B cell (primary cell): ENCODE measurements around the gene MUC6. TPM values are rescaled to one million over a fixed set of nuclear protein-coding genes. Genes with fewer than 3 reads are reported as not detected.

Experiments used
- ATAC-seq: fragments of 200-7000 bp; cut with Tn5 transposase; one replicate; pipeline ENCODE4 v1.10.0; 2021; ENCODE audit warnings: low read depth, mild to moderate bottlenecking, moderate number of reproducible peaks, moderate library complexity
- CTCF ChIA-PET: fragments of 350-600 bp; sonication (Branson Sonifier 250); formaldehyde crosslinking; loops from one replicate; lab custom pipeline; 2021; ENCODE audit warnings: antibody characterized with exemption, inconsistent platforms; lab: Charles Lee
- POLR2A ChIA-PET: fragments of 350-600 bp; sonication (Branson Sonifier 250); formaldehyde crosslinking; loops from one replicate; lab custom pipeline; 2021; ENCODE audit warnings: antibody characterized with exemption; lab: Charles Lee
- DNase-seq: peaks from one replicate; pipeline ENCODE4 v3.0.0; 2013
- H2AFZ ChIP-seq: 2 replicates; pipeline ENCODE4 v1.6.1; 2012; ENCODE audit warnings: mild to moderate bottlenecking, low read depth, low read length; ENCODE audit not compliant: insufficient read depth, poor library complexity, severe bottlenecking
- H3K27ac ChIP-seq, 2 donors: 1 replicate in 1 of 2; 2 replicates in 1 of 2; pipeline ENCODE4 v1.5.1; 2012 to 2013; ENCODE audit warnings: low read length in 2 of 2, mild to moderate bottlenecking in 2 of 2, moderate library complexity in 1 of 2
- H3K27me3 ChIP-seq, 4 experiments: fragments of 200-600 bp in 1 of 4; sonication (generic) in 1 of 4; replicated peaks in 1 of 4; 1 replicate in 2 of 4; 2 replicates in 2 of 4; pipeline versions ENCODE4 v1.6.1 to v1.7.0; 2013 to 2016; ENCODE audit warnings: low read length in 3 of 4, mild to moderate bottlenecking in 2 of 4, mixed read lengths in 1 of 4, moderate library complexity in 1 of 4; ENCODE audit not compliant: insufficient read depth in 4 of 4, control insufficient read depth in 3 of 4; ENCODE audit errors: control extremely low read depth in 1 of 4
- H3K36me3 ChIP-seq, 2 experiments: replicated peaks in 1 of 2; 1 replicate in 1 of 2; 2 replicates in 1 of 2; pipeline versions ENCODE4 v1.6.1 to v1.7.1; 2013; ENCODE audit warnings: low read length in 1 of 2; ENCODE audit not compliant: insufficient read depth in 2 of 2, control insufficient read depth in 1 of 2; ENCODE audit errors: control extremely low read depth in 1 of 2, extremely low read depth in 1 of 2
- H3K4me1 ChIP-seq, 2 donors: fragments of 200-600 bp in 1 of 2; sonication (generic) in 1 of 2; 1 replicate in 1 of 2; 2 replicates in 1 of 2; pipeline versions ENCODE4 v1.5.1 to v1.6.1; 2013 to 2017; ENCODE audit warnings: low read length in 2 of 2; ENCODE audit not compliant: control insufficient read depth in 2 of 2, insufficient read depth in 2 of 2
- H3K4me2 ChIP-seq: replicated peaks from 2 replicates; pipeline ENCODE3; 2012; ENCODE audit warnings: mild to moderate bottlenecking, low read depth, low read length; ENCODE audit not compliant: poor library complexity, severe bottlenecking
- H3K4me3 ChIP-seq, 5 experiments: fragments of 200-600 bp in 1 of 5; sonication (generic) in 1 of 5; 1 replicate in 3 of 5; 2 replicates in 2 of 5; pipeline versions ENCODE4 v1.5.1 to v1.7.0; 2011 to 2016; ENCODE audit warnings: low read length in 4 of 5, mild to moderate bottlenecking in 4 of 5, low read depth in 2 of 5, control low read depth in 1 of 5, moderate library complexity in 1 of 5; ENCODE audit not compliant: insufficient read depth in 1 of 5; ENCODE audit errors: control extremely low read depth in 1 of 5, extremely low read depth in 1 of 5
- H3K79me2 ChIP-seq: fragments of 200-600 bp; sonication (generic); one replicate; pipeline ENCODE4 v1.6.0; 2016; ENCODE audit warnings: low read length; ENCODE audit not compliant: control insufficient read depth, insufficient read depth
- H3K9ac ChIP-seq: fragments of 200-600 bp; sonication (generic); 2 replicates; pipeline ENCODE4 v1.6.1; 2017; ENCODE audit warnings: mild to moderate bottlenecking, low read length, moderate library complexity
- H3K9me3 ChIP-seq, 3 donors: one replicate each; pipeline versions ENCODE4 v1.6.1 to v1.7.1; 2013; ENCODE audit warnings: low read length in 2 of 3; ENCODE audit not compliant: control insufficient read depth in 2 of 3, insufficient read depth in 1 of 3; ENCODE audit errors: control extremely low read depth in 1 of 3
- H4K20me1 ChIP-seq: 2 replicates; pipeline ENCODE4 v1.6.0; 2012; ENCODE audit warnings: mild to moderate bottlenecking, low read length; ENCODE audit not compliant: insufficient read depth, control insufficient read depth, poor library complexity, severe bottlenecking
- H3K27ac Mint-ChIP-seq: one replicate; pipeline ENCODE4 v1.8.0; 2021; ENCODE audit warnings: mixed read lengths
- H3K27me3 Mint-ChIP-seq: one replicate; pipeline ENCODE4 v1.8.0; 2021; ENCODE audit warnings: mixed read lengths
- H3K4me1 Mint-ChIP-seq: one replicate; pipeline ENCODE4 v1.8.0; 2021; ENCODE audit warnings: mixed read lengths
- H3K4me3 Mint-ChIP-seq: one replicate; pipeline ENCODE4 v1.8.0; 2021; ENCODE audit warnings: mixed read lengths
- H3K9me3 Mint-ChIP-seq: one replicate; pipeline ENCODE4 v1.8.0; 2022; ENCODE audit warnings: mixed read lengths; ENCODE audit not compliant: insufficient read depth
- CTCF ChIP-seq: fragments of 200-600 bp; IDR thresholded peaks from one replicate; pipeline ENCODE4 v1.8.0; 2022; ENCODE audit warnings: antibody characterized with exemption, mild to moderate bottlenecking
- EZH2 ChIP-seq: IDR thresholded peaks from 2 replicates; pipeline ENCODE4 v1.6.1; 2012; ENCODE audit warnings: borderline replicate concordance, low read depth, mild to moderate bottlenecking, moderate library complexity, low read length; ENCODE audit not compliant: insufficient read depth, poor library complexity, severe bottlenecking
- WGBS: methylation state at CpG from one replicate; pipeline ENCODE4 v1.1.5; 2013; ENCODE audit warnings: missing lambda C conversion rate; ENCODE audit not compliant: insufficient coverage; 5-methylcytosine and 5-hydroxymethylcytosine counted together
- intact Hi-C: fragments of 100-400 bp; cut with micrococcal nuclease; formaldehyde crosslinking; loops from one replicate; pipeline ENCODE4 v1.10.0; 2022
- polyA plus RNA-seq: library from polyadenylated mRNA; depleted of rRNA; stranded (reverse); fragments of >200 nt; gene quantifications from 2 replicates; pipeline ENCODE4 v1.2.3, GENCODE V29; 2012
- total RNA-seq, 2 donors: library from RNA; stranded (reverse); fragments of 120-200 nt in 1 of 2; gene quantifications; 1 replicate in 1 of 2; 2 replicates in 1 of 2; pipeline versions ENCODE4 v1.2.3 to v1.2.4, GENCODE V29; 2013 to 2022

MUC6 gene
- total and polyA plus RNA-seq, 2 donors (not counting 1 experiment from before 2014, with no cell fraction given): not detected

GRCh38 chr11:1009991-1010390 is 26.5 kb downstream of the MUC6 start:
- no peak overlapping the region for H2AFZ ChIP-seq
- no peaks in the 10 kb centered on the region for H3K4me1 Mint-ChIP-seq
- H3K27ac Mint-ChIP-seq: no peak overlapping the region
- no peaks in the 10 kb centered on the region for H4K20me1 ChIP-seq
- no peak overlapping the region for H3K4me3 ChIP-seq
- no peak for TF ChIP-seq EZH2
- no peak for TF ChIP-seq CTCF
- POLR2A ChIA-PET: no interaction called here
- H3K4me1 ChIP-seq: no peaks in the 10 kb centered on the region
- H3K9ac ChIP-seq: no peak overlapping the region
- peaks cover 0 to 42% of the 10 kb centered on the region in 2 experiments for H3K36me3 ChIP-seq
- CTCF ChIA-PET: no interaction called here
- H3K79me2 ChIP-seq: no peaks in the 10 kb centered on the region
- H3K4me3 Mint-ChIP-seq: no peak overlapping the region
- intact Hi-C loops: no loop called here
- no peaks in the 10 kb centered on the region for H3K9me3 Mint-ChIP-seq
- no peak for ATAC-seq
- no peaks in the 10 kb centered on the region for H3K27me3 Mint-ChIP-seq
- no peak overlapping the region for H3K4me2 ChIP-seq
- H3K27me3 ChIP-seq: no peaks in the 10 kb centered on the region
- 89% methylated on average over 15 of the region's 17 CpGs for WGBS
- no peak for DNase-seq
- H3K9me3 ChIP-seq: no peaks in the 10 kb centered on the region
- no peak overlapping the region for H3K27ac ChIP-seq

GRCh38 chr11:1009371-1009770 is 27.1 kb downstream of the MUC6 start:
- Histone ChIP-seq H3K27me3 (no peaks in the 10 kb centered on the region), H3K4me3 (no peak overlapping the region), H3K4me2 (no peak overlapping the region), H4K20me1 (no peaks in the 10 kb centered on the region), H3K9me3 (no peaks in the 10 kb centered on the region), H2AFZ (no peak overlapping the region), H3K36me3 (peaks cover 0 to 48% of the 10 kb centered on the region in 2 experiments), H3K79me2 (no peaks in the 10 kb centered on the region), H3K27ac (no peak overlapping the region), H3K4me1 (no peaks in the 10 kb centered on the region), H3K9ac (no peak overlapping the region)
- intact Hi-C loops: no loop called here
- Mint-ChIP-seq H3K27me3 (no peaks in the 10 kb centered on the region), H3K4me3 (no peak overlapping the region), H3K4me1 (no peaks in the 10 kb centered on the region), H3K27ac (no peak overlapping the region), H3K9me3 (no peaks in the 10 kb centered on the region)
- ATAC-seq (no peak), DNase-seq (no peak)
- ChIA-PET POLR2A (no interaction called here), CTCF (no interaction called here)
- TF ChIP-seq EZH2 (no peak), CTCF (no peak)
- 92% methylated on average over 31 of the region's 33 CpGs for WGBS
